ENCODE measurements around the gene CMYA5. TPM values are rescaled to one million over a fixed set of nuclear protein-coding genes. Genes with fewer than 3 reads are reported as not detected.

The CMYA5 gene
- total and polyA plus RNA-seq, 9 of the 15 experiments (the other 6 are each of a cell fraction or from before 2014, with no cell fraction given) = 0.18 to 1.1 (median 0.32) TPM

- peak in 1 of 2 experiments; percentile 33; a peak in 1 of 4 replicates for TF ChIP-seq TEAD1 (CRISPR knock-in tag; IDR thresholded peaks at IDR 0.05)
- peak; percentile 69; the same call in 1 of the 2 replicates for TF ChIP-seq SMARCA4 (IDR thresholded peaks at IDR 0.05)
- TF ChIP-seq ZFP36 (IDR thresholded peaks at IDR 0.05; ENCODE audit: low read depth, low read length, partially characterized antibody) = no peak
- peak; percentile 59 for TF ChIP-seq GABPA (tag; conservative IDR thresholded peaks at IDR 0.05; ENCODE audit: low read depth)
- TF ChIP-seq CUX1 (CRISPR knock-in tag; IDR thresholded peaks at IDR 0.05) = no peak
- peak; percentile 62 to 80 for TF ChIP-seq TRIM24 (IDR thresholded peaks at IDR 0.05)
- 0 out of 2 replicates have a peak, but pooled peaks have one; percentile 59 for TF ChIP-seq ETV5 (CRISPR knock-in tag; IDR thresholded peaks at IDR 0.05; ENCODE audit: low read depth)
- peak; percentile 7; the same call in 1 of the 2 replicates for TF ChIP-seq C11orf30 (IDR thresholded peaks at IDR 0.05; ENCODE audit: low read depth)
- peak in 1 of 2 experiments; percentile 34; a peak in 1 of 4 replicates for TF ChIP-seq ZNF318 (IDR thresholded peaks at IDR 0.05; ENCODE audit: borderline replicate concordance in 1 of 2, low read depth in 1 of 2)
Measured at GRCh38 chr5:79845448-79846197, 156.0 kb downstream of the CMYA5 start (continued).

Measured in K562 (cell line).